HTERT RPE-1 (cell line): ENCODE data around the gene OSBP.
"Not testable (repeated sequence)": the region's sequence is repeated elsewhere in the genome, so short reads cannot be mapped to it uniquely, and the experiment has no call there.

Source experiments
- in situ Hi-C: fragments of 300-500 bp; cut with MboI; formaldehyde crosslinking; loops from 4 replicates; pipeline ENCODE4 v1.14.3; 2020; ENCODE audit warnings: low sequenced_read_pairs

OSBP gene, protein sequence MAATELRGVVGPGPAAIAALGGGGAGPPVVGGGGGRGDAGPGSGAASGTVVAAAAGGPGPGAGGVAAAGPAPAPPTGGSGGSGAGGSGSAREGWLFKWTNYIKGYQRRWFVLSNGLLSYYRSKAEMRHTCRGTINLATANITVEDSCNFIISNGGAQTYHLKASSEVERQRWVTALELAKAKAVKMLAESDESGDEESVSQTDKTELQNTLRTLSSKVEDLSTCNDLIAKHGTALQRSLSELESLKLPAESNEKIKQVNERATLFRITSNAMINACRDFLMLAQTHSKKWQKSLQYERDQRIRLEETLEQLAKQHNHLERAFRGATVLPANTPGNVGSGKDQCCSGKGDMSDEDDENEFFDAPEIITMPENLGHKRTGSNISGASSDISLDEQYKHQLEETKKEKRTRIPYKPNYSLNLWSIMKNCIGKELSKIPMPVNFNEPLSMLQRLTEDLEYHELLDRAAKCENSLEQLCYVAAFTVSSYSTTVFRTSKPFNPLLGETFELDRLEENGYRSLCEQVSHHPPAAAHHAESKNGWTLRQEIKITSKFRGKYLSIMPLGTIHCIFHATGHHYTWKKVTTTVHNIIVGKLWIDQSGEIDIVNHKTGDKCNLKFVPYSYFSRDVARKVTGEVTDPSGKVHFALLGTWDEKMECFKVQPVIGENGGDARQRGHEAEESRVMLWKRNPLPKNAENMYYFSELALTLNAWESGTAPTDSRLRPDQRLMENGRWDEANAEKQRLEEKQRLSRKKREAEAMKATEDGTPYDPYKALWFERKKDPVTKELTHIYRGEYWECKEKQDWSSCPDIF

DNA sequence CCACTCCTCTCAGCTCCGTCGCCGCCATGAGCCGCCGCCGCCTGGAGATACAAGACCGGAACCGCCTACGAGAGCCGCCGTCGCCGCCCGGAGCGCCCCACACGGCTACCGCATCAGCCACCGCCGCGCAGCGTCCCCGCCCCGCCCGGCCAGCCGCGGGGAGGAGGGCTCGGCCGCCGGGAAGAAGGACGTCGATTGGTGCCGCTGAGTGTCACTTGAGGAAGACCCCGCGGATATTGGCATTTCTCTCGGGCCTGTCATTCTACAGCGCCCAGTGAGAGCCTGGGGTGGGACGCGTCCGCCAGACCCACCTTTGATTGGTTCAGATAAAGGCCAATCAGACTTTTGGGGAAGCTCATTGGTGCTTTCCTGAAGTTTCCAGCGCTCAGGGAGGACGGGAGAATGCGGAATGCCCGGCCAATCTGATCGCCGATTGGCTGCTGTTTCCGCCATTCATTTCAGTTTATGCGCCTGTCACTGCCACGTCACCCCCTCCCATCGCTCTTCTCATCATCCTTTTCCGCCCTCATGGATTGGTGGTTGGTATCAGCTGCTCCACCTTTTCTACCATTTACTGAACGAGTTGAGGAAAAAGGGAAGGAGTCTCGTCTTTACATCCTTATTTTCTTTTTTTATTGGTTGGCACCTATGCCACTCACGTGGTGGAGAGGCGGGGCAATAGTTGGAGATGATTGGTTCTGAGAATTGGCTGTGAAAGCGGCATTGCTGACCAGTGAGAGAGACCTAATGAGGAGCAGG, at the start of gene OSBP:
OSBP (minus strand) TSS at position 138 of the 759 bp plus-strand sequence; CDS start at position 28, 110 bp downstream.
- in situ Hi-C loops = no loop called here

- in situ Hi-C loops = no loop called here
Measured at GRCh38 chr11:59660621-59661020, 45.0 kb upstream of the OSBP start.

DNA sequence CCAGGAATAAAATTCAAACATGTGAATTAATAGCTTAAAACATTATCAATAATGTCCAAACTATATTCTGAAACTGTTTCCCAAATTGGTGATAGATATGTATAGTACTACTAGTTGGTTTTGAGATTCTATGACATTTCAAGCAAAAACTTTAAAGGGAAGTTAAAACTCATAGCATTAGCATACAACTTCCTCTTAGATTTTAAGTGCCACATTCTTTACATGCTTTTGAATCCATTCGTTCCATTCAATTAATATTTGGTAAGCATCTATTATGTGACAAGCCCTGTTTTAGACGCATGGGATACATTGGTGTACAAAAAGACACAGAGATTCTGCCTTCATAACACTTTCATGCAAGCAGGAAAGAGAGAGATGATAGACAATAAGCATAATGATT, 44.4 kb upstream of the OSBP start:
- in situ Hi-C loops = no loop called here

GRCh38 chr11:59658036-59658435, 42.5 kb upstream of the OSBP start:
- in situ Hi-C loops = no loop called here

- in situ Hi-C loops = no loop called here
Measured at GRCh38 chr11:59654893-59655292, 39.3 kb upstream of the OSBP start.

DNA sequence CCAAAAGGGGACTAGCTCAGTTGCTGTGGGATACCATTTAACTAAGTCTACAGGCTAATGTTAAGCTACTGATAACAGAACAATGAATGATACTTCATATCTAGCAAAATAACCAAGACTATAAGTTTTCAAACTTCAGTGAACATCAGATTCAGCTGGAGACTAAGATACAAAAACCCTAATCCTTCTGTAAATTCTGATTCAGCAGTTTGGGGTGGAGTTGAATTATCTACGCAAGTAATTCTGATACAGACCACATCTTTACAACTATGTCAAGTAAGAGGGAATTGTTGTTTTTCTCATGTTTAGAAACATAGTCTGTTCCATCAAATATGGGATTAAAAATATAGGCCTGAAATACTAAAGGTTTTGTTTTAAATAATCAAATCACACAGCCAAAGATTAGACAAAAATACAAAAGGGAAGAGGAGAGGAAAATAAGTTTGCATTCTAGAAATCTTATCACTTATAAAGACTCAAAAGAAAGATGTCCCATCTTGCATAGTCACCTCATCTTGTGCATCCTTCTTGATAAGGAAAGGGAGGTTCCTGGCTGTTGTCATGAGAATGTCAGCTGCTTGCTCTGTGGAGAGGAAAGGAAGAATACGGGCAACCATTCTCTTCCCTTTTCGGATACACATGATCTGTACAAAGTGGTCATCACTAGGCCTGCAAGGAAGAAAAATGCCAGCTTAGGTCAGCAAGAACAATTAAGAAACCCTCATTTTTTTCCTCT, 31.8 kb upstream of the OSBP start:
- in situ Hi-C loops = no loop called here

DNA sequence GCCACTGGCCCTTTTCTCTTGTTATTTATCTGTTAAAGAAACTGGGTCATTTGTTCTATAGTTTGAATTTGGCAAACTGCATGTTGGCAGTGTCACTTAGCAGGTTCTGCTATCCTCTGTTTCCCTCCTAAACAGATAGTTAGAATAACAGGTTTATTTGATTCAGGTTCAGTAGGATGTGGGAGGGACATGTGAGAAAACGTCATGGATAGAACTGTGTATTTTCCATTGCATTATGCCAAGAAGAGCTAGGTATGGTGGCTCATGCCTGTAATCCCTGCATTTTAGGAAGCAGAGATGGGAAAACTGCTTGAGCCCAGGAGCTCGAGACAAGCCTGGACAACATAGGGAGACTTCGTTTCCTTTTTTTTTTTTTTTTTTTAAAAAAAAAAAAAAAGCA, 29.0 kb upstream of the OSBP start:
- in situ Hi-C loops = no loop called here

GRCh38 chr11:59643390-59643789, 27.8 kb upstream of the OSBP start:
- in situ Hi-C loops = no loop called here

DNA sequence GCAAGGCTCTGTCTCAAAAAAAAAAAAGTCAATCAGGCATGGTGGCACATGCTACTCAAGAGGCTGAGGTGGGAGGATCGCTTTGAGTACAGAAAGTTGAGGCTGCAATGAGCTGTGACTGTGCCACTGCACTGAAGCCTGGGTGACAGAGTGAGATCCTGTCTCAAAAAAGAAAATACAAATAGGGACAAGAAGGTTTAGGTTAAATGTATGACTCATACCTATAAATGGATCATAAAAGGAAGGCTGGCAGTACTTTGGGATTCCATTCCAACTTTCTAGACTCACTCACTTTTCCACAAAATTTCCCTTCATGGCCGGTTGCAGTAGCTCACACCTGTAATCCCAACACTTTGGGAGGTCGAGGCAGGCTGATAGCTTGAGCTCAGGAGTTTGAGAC, 25.6 kb upstream of the OSBP start:
- in situ Hi-C loops = no loop called here

GRCh38 chr11:59630493-59630892, 14.9 kb upstream of the OSBP start:
- in situ Hi-C loops = no loop called here

GRCh38 chr11:59629996-59630395, 14.4 kb upstream of the OSBP start:
- in situ Hi-C loops = no loop called here

DNA sequence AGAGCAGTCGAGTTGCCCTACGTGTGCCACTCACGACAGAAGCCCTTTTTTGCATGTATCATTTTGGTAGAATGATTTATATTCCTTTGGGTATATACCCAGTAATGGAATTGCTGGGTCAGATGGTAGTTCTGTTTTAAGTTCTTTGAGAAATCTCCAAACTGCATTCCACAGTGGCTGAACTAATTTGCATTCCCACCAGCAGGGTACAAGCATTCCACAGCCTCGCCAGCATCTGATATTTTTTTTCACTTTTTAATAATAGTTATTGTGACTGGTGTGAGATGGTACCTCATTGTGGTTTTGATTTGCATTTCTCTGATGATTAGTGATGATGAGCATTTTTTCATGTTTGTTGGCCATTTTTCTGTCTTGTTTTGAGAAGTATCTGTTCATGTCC, 11.4 kb upstream of the OSBP start:
- in situ Hi-C loops = not testable (repeated sequence)

- in situ Hi-C loops = no loop called here
Measured at GRCh38 chr11:59625703-59626102, 10.1 kb upstream of the OSBP start.

DNA sequence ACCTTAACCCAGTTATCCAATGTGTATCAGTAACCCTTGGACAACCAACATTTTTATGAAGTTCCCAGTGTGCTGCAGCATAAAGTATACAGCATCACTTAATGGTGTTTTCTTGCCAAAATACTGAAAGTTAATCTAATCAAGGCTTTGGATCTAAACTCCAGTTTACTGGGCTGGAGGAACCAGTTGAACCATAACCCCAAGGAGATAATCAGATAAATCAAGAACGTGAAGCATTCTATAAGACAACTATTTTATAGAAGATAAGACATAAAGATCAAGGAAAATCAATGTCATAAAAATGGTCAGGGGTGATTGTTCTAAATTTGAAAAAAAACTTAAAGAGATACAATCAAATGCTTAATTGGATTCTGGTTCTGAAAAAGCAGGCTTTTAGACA, 2.3 kb upstream of the OSBP start:
- in situ Hi-C loops = no loop called here

- in situ Hi-C loops = no loop called here
Measured at GRCh38 chr11:59616396-59616982, 915 bp upstream of the OSBP start.

- in situ Hi-C loops = no loop called here
Measured at GRCh38 chr11:59615120-59615636, 396 bp downstream of the OSBP start.

- in situ Hi-C loops = no loop called here
Measured at GRCh38 chr11:59614277-59615119, 1.1 kb downstream of the OSBP start.

DNA sequence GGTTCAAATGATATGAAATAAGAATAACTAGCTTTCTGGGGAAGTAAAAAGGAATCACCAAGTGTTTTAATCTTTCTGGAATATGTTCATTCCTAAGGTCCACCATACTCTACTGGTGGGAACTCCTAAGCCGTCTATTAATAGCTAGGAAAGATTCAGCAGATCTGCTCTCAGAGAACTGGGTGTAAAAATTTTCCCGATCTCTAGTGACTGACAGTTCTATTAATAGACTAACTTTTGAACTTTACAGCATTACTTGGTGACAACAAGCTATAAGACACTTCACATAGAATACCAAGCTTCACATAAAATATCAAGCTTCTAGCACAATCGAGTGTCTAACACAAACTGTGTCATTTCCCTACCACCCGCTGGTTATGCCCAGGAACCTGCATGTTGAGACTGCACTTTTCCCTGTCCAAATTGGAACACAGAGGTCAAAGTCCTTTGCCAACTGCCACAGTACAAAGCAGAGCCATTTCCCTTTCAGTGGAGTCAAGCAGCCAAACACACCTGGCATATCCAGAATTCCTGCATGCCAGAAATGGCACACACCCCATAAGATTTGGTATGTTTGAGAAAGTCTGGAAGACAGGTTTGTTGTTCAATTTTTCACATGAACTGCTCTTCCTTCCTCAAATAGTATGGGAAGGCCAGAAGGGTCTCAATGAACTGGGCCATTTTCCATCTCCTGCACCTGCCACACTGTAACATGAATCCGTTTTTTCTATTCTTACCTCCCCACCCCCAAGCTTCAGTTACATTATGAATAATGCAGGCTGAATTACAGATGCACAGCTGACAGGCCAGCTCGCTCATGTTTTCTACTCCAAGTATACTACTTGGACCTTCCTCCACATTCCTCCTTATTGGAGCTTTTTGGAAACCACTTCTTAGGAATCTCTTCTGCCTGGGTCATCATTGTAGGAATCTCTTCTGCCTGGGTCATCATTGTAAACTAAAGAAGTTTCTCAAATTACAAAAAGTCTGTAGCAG, 3.7 kb downstream of the OSBP start:
- in situ Hi-C loops = no loop called here
